Medulla oblongata (tissue), 1 donor: ENCODE data around the gene PRR13.

Source experiments
- DNase-seq: peaks from one replicate; pipeline ENCODE4 v3.0.0-alpha.2; 2015; ENCODE audit errors: extremely low spot score

PRR13 gene

GRCh38 chr12:53492830-53493609 is 51.5 kb downstream of the PRR13 start:
- peak; percentile 96 for DNase-seq

DNA sequence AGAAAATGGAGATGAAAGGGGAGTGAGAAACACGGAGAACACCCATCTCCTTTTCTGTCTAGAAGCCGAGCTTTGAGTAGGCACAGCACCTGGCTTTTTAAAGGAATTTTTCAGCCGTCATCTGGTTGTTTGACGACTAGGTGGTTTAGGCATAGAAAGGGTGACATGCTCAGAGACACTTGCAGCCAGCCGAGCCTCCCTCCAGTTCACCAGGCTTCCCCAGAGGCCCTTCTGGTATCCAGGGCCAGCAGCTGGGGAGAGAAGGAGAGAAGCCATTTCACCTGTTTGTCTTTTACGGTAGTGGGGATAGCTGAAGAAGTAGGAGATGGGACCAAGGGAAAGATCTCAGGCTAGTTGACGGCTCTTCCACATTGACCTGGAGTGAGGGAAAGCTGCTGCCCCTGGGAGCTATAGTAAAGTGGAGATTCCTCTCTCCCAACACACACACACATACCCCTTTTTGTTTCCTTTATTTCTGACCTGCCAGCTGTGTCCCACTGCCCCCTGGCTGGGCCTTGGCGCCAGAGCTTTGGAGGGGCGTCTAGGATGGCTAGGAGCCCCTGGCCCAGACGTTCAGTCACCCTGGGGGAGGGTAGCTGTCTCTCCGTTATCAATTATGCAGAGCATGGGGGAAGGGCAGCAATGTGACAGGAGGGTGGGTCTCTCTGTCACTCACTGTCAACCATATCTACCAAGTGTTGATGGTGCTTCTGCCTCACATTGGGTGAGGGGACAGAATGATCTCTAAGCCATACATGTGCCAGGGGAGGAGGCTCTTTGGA is 52.3 kb downstream of the PRR13 start:
- peak; percentile 27 for DNase-seq
